Gastroesophageal sphincter (tissue), 4 donors: Measurements from ENCODE around the gene CEP162. TPM values are rescaled to one million over a fixed set of nuclear protein-coding genes. Genes with fewer than 3 reads are reported as not detected.
A peak's percentile ranks its signal among the peaks of the same experiment; 100 is the strongest.

Experiments used
- ATAC-seq: fragments of 150-250 bp; one replicate; pipeline ENCODE4 v1.9.1; 2016; ENCODE audit warnings: mild to moderate bottlenecking, moderate library complexity
- H3K27ac ChIP-seq, 4 donors: fragments of 200-600 bp; sonication (generic) in 3 of 4; 1 replicate in 3 of 4; 2 replicates in 1 of 4; pipeline ENCODE4 v1.5.1; 2016 to 2019
- H3K27me3 ChIP-seq: fragments of 200-600 bp; sonication (generic); one replicate; pipeline ENCODE4 v1.5.1; 2019
- H3K36me3 ChIP-seq, 2 donors: fragments of 200-600 bp; sonication (generic); one replicate each; pipeline ENCODE4 v1.5.1; 2019; ENCODE audit warnings: control low read depth in 1 of 2
- H3K4me1 ChIP-seq, 3 donors: fragments of 200-600 bp; sonication (generic); 1 replicate in 2 of 3; 2 replicates in 1 of 3; pipeline ENCODE4 v1.5.1; 2016 to 2019; ENCODE audit warnings: control low read depth in 2 of 3
- H3K4me3 ChIP-seq, 2 donors: fragments of 200-600 bp; sonication (generic); one replicate each; pipeline ENCODE4 v1.5.1; 2019; ENCODE audit warnings: mild to moderate bottlenecking in 1 of 2, moderate library complexity in 1 of 2
- H3K9me3 ChIP-seq, 3 donors: fragments of 200-600 bp; sonication (generic); one replicate each; pipeline ENCODE4 v1.5.1; 2017 to 2019; ENCODE audit warnings: control low read depth in 2 of 3
- EP300 ChIP-seq: sonication (generic); formaldehyde crosslinking; IDR thresholded peaks from one replicate; pipeline ENCODE4 v1.6.1; 2017; ENCODE audit warnings: antibody characterized with exemption, mild to moderate bottlenecking
- POLR2A ChIP-seq, 2 donors: fragments of 450-650 bp; IDR thresholded peaks; one replicate each; pipeline ENCODE4 v1.6.1; 2017; ENCODE audit warnings: antibody characterized with exemption in 2 of 2, mild to moderate bottlenecking in 2 of 2, moderate library complexity in 1 of 2
- POLR2AphosphoS5 ChIP-seq: sonication (generic); formaldehyde crosslinking; IDR thresholded peaks from one replicate; pipeline ENCODE4 v1.6.1; 2017; ENCODE audit warnings: antibody characterized with exemption
- WGBS, 2 donors: methylation state at CpG; one replicate each; pipeline ENCODE4 v1.1.5; 2018; ENCODE audit warnings: low coverage in 1 of 2; 5-methylcytosine and 5-hydroxymethylcytosine counted together
- total RNA-seq, 4 donors: library from RNA; depleted of rRNA; stranded (reverse); fragments of >200 nt; gene quantifications; one replicate each; pipeline ENCODE4 v1.1.0, GENCODE V29; 2016
- TF ChIP-seq, protein P1 (sequence below), 4 experiments: fragments of 200-600 bp in 2 of 4; fragments of 450-650 bp in 2 of 4; sonication (generic) in 1 of 4; IDR thresholded peaks; one replicate each; pipeline ENCODE4 v1.5.1; 2017 to 2019; ENCODE audit warnings: antibody characterized with exemption in 4 of 4, mild to moderate bottlenecking in 2 of 4, moderate library complexity in 2 of 4

Gene CEP162, protein sequence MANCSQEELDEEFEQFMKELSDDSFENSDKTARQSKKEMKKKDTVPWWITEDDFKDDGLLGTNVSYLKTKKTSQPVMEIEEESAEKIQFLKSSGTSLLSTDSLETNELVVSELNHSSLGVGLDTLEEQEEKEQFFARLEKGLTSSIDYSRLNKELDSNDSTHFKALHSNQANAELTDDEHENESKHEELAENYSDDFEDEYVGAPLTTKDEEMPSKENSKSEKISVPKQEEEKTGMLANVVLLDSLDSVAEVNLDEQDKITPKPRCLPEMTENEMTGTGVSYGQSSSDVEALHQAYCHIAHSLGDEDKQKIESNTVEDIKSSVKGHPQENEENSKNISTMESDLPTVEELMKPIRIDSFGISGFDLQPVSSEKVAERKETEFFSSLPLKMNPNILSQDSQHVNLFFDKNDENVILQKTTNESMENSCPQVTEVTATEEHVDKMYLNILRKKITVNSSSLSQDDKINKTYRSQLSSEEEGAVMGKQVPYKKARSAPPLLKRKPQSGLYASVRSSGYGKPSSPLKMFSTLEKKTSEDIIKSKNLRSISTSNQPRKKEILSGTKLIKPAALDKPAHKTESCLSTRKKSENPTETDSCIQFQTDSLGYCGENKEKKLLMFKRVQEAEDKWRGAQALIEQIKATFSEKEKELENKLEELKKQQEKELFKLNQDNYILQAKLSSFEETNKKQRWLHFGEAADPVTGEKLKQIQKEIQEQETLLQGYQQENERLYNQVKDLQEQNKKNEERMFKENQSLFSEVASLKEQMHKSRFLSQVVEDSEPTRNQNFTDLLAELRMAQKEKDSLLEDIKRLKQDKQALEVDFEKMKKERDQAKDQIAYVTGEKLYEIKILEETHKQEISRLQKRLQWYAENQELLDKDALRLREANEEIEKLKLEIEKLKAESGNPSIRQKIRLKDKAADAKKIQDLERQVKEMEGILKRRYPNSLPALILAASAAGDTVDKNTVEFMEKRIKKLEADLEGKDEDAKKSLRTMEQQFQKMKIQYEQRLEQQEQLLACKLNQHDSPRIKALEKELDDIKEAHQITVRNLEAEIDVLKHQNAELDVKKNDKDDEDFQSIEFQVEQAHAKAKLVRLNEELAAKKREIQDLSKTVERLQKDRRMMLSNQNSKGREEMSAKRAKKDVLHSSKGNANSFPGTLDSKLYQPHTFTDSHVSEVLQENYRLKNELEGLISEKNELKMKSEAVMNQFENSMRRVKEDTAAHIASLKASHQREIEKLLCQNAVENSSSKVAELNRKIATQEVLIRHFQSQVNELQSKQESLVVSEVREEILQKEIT (N-terminal part only)
- total RNA-seq = 10 to 100 TPM in 2 of 4 donors, 1 to 10 TPM in 2; 5.2 to 19.0 (median 9.5) TPM

DNA sequence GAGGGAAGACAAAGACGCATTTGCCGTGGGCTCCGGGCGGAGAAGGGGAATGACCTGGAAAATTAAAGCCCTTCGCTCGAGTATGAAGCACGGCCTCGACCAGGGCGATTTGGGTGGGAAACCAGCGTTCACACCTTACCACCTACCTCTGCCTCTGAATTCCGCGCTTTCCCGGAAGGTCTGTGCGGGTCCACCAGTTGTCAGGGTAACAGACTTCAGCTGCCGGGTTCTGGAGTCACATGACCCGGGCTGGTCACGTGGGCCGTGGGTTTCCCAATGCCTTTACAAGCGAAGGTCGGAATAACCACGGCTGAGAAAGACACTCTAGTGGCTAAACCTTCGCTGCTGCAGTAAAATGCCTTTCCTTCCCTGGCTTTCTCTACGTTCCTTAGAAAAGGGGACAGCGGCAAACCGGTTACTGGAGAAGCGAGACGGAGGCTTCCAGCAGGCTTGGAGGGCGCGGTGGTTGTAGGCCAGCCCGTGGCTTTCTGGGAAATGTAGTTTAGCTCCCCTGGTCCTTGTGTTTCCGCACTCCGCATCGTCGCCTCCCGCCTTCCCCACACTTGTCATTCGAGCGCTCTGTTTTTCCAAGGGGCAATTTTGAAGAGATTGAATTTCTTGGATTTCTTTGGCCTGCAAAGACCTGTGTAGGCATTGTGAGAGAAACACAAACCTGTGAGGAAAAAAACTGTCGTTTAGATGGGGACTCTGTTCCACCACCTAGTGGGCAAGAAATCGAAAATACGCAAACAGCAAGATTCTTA lies at the start of gene CEP162:
Gene CEP162 (minus strand): TSS at position 210 of the 764 bp plus-strand sequence. CDS start 1,250 bp downstream, outside the sequence.
- 0 to 1% methylated on average over 26 to 28 of the region's 40 CpGs for WGBS, 2 donors

DNA sequence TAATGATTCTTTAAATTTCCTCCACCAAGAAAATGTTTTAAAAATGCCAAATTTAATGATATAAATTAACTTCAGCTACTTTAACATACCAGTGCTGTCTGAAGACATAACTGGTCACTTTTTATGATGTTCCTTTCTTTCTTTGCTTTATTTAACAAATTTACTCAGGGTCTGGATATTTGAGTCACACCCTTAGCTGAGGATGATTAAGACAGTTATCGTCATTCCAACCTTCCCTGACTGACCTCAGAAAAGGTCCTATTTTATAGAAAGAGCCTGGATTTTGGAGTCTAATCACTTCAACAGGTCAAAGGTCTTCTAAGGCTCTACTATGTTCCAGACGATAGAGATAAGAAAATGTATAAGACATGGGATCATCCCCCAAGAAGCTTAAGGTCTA lies 47.4 kb upstream of the CEP162 start:
- Histone ChIP-seq H3K4me1 (no peaks in the 10 kb centered on the region), H3K27me3 (no peaks in the 10 kb centered on the region), H3K4me3 (no peak overlapping the region), H3K36me3 (no peaks in the 10 kb centered on the region), H3K27ac (no peak overlapping the region), H3K9me3 (no peaks in the 10 kb centered on the region)
- TF ChIP-seq POLR2A (IDR thresholded peaks at IDR 0.05) (no peak), EP300 (no peak), POLR2AphosphoS5 (no peak)
- TF ChIP-seq, protein P1, sequence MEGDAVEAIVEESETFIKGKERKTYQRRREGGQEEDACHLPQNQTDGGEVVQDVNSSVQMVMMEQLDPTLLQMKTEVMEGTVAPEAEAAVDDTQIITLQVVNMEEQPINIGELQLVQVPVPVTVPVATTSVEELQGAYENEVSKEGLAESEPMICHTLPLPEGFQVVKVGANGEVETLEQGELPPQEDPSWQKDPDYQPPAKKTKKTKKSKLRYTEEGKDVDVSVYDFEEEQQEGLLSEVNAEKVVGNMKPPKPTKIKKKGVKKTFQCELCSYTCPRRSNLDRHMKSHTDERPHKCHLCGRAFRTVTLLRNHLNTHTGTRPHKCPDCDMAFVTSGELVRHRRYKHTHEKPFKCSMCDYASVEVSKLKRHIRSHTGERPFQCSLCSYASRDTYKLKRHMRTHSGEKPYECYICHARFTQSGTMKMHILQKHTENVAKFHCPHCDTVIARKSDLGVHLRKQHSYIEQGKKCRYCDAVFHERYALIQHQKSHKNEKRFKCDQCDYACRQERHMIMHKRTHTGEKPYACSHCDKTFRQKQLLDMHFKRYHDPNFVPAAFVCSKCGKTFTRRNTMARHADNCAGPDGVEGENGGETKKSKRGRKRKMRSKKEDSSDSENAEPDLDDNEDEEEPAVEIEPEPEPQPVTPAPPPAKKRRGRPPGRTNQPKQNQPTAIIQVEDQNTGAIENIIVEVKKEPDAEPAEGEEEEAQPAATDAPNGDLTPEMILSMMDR (IDR thresholded peaks at IDR 0.05) = no peak
- 63 to 75% methylated on average over 1 to 2 of the region's 2 CpGs for WGBS, 2 donors
- no peak for ATAC-seq

More for the DNA sequence above, at the start of gene CEP162:
- Histone ChIP-seq H3K27ac (peak within 1 kb of the TSS; percentile 74 to 96 (median 84)), H3K27me3 (peaks cover 4% of the 10 kb centered on the region), H3K4me3 (peak within 1 kb of the TSS; percentile 76 to 92), H3K9me3 (no peaks in the 10 kb centered on the region), H3K36me3 (no peaks in the 10 kb centered on the region), H3K4me1 (peaks cover 0 to 20% (median 0%) of the 10 kb centered on the region in 3 donors)
- TF ChIP-seq EP300 (no peak), POLR2A (IDR thresholded peaks at IDR 0.05) (peak in 1 of 2 donors; percentile 11), POLR2AphosphoS5 (no peak)
- TF ChIP-seq, protein P1 (IDR thresholded peaks at IDR 0.05) = peak; percentile 68 to 76 (median 70)
- ATAC-seq = peak; percentile 96

DNA sequence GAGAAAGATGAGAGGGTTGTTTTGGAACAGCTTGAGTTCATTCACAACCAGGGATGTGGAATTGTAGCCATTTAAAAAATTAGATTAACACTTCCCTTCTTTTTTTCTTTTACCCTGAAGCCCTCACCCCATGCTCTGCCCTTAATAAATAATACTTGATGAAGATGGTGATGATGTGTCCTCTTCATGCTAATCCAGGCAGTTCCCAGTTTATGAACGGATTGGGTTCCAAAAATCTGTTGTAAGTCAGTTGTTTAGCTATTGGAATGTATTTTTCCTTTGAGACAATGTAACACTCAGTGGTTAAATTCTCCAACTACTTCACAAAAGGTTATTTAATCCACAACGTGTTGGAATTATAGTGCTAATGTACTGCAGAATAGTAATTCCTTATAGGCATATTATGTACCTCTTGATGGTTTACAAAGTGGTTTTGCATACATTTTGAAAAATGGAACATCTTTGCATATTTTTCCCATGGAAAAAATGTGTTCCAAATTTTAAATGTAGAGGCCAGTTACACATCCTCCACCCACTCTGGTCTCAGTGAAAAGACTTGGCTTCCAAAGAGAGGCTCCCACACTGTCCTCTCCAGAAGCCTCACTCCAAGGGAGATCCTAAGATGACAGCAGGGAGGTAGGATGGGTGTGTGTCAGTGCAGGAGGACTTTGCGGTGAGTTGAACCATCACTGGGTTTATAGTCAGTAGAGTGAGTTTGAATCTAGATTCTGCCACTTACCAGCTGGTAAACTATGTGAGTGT lies 45.8 kb upstream of the CEP162 start:
- ATAC-seq = no peak
- H3K27ac ChIP-seq = no peak overlapping the region
- no peaks in the 10 kb centered on the region for H3K36me3 ChIP-seq
- H3K27me3 ChIP-seq = no peaks in the 10 kb centered on the region
- H3K4me1 ChIP-seq = no peaks in the 10 kb centered on the region
- H3K9me3 ChIP-seq = no peaks in the 10 kb centered on the region
- H3K4me3 ChIP-seq = no peak overlapping the region
- 62 to 71% methylated on average over 2 to 3 of the region's 3 CpGs for WGBS, 2 donors
- TF ChIP-seq POLR2AphosphoS5 (no peak), POLR2A (IDR thresholded peaks at IDR 0.05) (no peak), EP300 (no peak)
- TF ChIP-seq, protein P1 (IDR thresholded peaks at IDR 0.05) = no peak

DNA sequence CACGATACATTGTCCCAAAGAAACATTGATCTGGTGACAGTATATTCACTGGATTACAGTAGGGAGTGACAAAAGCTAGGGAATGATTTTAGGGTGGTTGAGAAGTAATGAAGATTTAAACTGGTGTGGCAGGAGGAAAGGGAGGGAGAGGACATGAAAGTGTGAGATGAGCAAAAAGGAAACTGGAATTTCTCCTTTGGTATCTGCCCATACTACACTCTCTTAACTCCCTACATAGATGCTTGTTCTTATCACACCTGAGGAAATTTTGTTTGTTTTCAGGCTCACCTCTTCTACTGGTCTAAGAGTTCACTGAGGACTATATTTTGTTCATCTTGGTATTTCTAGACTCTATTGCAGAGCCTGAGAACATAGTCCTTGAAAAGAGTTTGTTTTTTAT lies 44.9 kb upstream of the CEP162 start:
- H3K27me3 ChIP-seq = no peaks in the 10 kb centered on the region
- ATAC-seq = no peak
- H3K27ac ChIP-seq = no peak overlapping the region
- no peaks in the 10 kb centered on the region for H3K4me1 ChIP-seq
- no peaks in the 10 kb centered on the region for H3K9me3 ChIP-seq
- no peak for TF ChIP-seq EP300
- no peak for TF ChIP-seq POLR2A (IDR thresholded peaks at IDR 0.05)
- no peak for TF ChIP-seq POLR2AphosphoS5
- TF ChIP-seq, protein P1 (IDR thresholded peaks at IDR 0.05) = no peak
- H3K4me3 ChIP-seq = no peak overlapping the region
- WGBS, 2 donors = 77 to 100% methylated on average over 1 of the region's 1 CpG
- H3K36me3 ChIP-seq = no peaks in the 10 kb centered on the region
